ENCODE results near the gene RALY.

The RALY gene

DNA sequence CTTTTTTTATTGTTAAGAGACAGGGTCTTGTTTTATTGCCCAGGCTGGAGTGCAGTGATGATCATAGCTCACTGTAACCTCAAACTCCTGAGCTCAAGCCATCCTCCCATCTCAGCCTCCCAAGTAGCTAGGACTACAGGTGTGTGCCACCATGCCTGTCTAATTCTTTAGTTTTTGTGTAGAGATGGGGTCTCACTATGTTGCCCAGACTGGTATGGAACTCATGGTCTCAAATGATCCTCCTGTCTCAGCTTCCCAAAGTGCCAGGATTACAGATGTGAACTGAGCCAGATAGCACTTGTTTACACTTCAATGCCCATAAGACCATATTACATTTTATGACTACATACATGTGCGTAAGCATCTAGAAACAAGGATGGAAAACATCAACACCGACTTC is 100.2 kb downstream of the RALY start:
- DNase-seq (ENCODE audit: low read depth): no peak
- no peak overlapping the region for H3K4me3 ChIP-seq (ENCODE audit: low read depth, low read length)
- TF ChIP-seq, protein P1, sequence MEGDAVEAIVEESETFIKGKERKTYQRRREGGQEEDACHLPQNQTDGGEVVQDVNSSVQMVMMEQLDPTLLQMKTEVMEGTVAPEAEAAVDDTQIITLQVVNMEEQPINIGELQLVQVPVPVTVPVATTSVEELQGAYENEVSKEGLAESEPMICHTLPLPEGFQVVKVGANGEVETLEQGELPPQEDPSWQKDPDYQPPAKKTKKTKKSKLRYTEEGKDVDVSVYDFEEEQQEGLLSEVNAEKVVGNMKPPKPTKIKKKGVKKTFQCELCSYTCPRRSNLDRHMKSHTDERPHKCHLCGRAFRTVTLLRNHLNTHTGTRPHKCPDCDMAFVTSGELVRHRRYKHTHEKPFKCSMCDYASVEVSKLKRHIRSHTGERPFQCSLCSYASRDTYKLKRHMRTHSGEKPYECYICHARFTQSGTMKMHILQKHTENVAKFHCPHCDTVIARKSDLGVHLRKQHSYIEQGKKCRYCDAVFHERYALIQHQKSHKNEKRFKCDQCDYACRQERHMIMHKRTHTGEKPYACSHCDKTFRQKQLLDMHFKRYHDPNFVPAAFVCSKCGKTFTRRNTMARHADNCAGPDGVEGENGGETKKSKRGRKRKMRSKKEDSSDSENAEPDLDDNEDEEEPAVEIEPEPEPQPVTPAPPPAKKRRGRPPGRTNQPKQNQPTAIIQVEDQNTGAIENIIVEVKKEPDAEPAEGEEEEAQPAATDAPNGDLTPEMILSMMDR (IDR thresholded peaks at IDR 0.05; ENCODE audit: insufficient read depth, low read depth, low read length, missing control alignments): no peak

DNA sequence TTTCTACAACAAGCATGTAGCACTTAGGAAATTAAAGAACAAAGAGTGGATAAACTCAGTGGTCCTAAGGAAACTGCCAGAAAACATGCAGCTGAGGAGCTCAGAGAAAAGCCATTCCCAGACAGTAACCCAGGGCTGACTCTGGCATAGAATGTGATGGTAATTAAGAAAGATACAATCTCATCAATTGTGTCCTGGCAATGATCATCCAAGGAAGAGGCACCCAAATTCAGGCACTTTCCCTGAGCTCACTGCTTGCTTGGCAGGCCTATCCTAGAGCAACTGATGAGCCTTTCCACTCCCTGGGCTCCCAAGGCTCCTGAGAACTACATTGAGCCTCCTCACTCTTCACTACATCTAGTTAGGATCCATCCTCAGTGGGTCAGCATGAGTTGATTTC is 102.1 kb downstream of the RALY start:
- H3K4me3 ChIP-seq (ENCODE audit: low read depth, low read length): no peak overlapping the region
- DNase-seq (ENCODE audit: low read depth): no peak
- TF ChIP-seq, protein P1 (IDR thresholded peaks at IDR 0.05; ENCODE audit: insufficient read depth, low read depth, low read length, missing control alignments): no peak

DNA sequence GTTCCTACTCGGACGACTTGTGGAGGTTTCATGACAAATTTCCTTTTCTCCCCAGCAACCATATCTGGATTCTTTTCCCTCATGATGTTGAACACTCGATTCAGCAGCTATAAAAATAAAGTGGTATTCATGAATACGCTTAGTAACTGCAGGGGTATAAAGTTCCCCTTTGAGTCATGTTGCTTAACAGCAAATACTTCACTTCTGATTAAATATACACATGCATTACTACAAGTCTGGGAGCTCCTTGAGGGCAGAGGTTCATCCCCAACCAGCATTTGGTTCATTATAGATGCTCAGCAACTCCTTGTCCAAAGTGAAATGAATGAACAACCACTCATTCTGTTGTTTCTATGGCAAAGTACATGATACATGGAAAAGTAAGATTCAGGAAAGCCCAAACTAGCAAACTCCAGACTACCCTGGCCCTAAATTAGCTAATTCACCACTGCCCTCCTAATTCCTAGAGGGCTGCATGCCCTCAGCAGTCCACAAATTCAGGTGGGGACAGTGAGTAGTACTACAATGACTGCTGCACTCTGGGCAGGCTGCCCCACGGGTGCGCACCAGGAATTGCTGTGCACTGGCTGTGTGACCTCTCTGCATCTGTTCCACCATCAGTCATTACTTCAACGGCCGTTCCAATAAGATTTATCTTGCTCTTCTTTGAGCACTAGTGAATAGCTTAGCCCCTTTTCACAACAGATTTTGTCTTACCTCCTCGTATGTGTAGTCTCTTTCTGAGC is 103.2 kb downstream of the RALY start:
- H3K4me3 ChIP-seq (ENCODE audit: low read depth, low read length): no peak overlapping the region
- no peak for DNase-seq (ENCODE audit: low read depth)
- TF ChIP-seq, protein P1 (IDR thresholded peaks at IDR 0.05; ENCODE audit: insufficient read depth, low read depth, low read length, missing control alignments): no peak

DNA sequence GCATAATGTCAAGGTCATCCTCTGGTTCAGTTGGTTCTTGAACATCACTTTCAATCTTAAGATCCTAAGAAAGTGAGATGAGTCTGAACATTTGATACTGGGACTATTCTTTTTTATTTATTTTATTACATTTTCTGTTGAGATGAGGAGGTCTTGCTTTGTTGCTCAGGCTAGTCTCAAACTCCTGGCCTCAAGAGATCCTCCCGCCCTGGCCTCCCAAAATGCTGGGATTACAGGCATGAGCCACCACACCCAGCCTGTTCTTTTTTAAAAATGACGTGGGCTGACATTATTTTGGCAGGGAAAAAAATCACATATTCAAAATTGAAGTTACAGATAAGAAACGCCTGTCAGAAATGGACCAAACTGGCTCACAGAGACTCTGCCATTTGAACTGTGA is 104.9 kb downstream of the RALY start:
- TF ChIP-seq, protein P1 (IDR thresholded peaks at IDR 0.05; ENCODE audit: insufficient read depth, low read depth, low read length, missing control alignments): no peak
- H3K4me3 ChIP-seq (ENCODE audit: low read depth, low read length): no peak overlapping the region
- no peak for DNase-seq (ENCODE audit: low read depth)

DNA sequence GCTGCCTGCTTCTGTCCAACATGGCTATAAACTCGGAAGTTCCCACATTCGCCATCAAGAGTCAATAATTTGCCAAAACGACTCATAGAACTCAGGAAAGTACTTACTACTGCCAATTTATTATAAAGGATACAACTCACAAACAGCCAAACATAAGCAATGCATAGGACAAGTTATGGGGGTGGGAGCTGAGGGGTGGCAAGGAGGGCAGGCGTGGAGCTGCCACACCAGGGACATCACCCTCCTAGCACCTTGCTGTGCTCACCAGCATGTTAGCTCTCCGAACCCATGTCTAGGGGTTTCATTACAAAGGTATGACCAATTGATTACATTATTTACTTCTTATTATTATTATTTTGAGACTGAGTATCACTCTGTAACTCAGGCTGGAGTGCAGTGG is 106.0 kb downstream of the RALY start:
- no peak for DNase-seq (ENCODE audit: low read depth)
- TF ChIP-seq, protein P1 (IDR thresholded peaks at IDR 0.05; ENCODE audit: insufficient read depth, low read depth, low read length, missing control alignments): no peak
- no peak overlapping the region for H3K4me3 ChIP-seq (ENCODE audit: low read depth, low read length)

DNA sequence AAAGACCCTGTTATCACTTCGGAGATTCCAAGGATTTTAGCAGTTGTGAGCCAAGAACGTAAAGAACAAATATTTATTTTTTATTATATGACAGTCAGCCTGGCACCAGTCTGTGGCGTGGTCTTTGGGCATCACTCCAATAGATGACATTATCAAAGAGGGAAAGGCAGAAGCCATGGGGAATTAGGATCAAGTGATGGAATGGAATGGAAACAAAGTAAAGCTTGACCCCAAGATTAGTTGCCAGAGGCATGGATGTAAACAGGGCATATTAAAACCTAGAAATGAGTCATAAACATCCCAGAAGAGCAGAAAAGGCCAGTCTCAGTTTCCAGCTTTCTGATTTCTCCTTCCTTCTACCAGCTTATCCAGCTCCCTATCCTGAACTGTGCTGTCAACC is 106.9 kb downstream of the RALY start:
- DNase-seq (ENCODE audit: low read depth): no peak
- TF ChIP-seq, protein P1 (IDR thresholded peaks at IDR 0.05; ENCODE audit: insufficient read depth, low read depth, low read length, missing control alignments): no peak
- no peak overlapping the region for H3K4me3 ChIP-seq (ENCODE audit: low read depth, low read length)

DNA sequence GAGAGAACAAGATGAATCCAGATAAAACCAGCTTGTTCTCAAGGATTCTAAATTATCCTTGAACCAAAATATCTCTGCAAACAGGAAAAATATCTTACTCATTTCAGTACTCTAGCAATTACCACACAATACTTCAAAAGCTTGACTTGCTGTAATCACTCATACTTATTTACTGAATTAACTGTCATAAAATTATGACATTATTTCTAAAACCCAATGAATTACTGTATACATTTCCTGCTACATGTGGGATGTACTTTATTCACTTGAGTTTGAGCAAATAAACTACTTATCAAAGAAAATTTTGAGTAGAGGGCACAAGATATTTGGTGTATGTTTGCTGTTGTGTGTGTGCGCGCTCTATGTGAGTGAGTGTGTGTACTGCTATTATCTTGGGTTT is 108.6 kb downstream of the RALY start:
- H3K4me3 ChIP-seq (ENCODE audit: low read depth, low read length): no peak overlapping the region
- TF ChIP-seq, protein P1 (IDR thresholded peaks at IDR 0.05; ENCODE audit: insufficient read depth, low read depth, low read length, missing control alignments): no peak
- no peak for DNase-seq (ENCODE audit: low read depth)
